HG03064 (cell line): ENCODE measurements around the gene CENPE.
"Not testable (repeated sequence)": the region's sequence is repeated elsewhere in the genome, so short reads cannot be mapped to it uniquely, and the experiment has no call there.

ENCODE experiments used
- ATAC-seq: cut with Tn5 transposase; IDR thresholded peaks from one replicate; pipeline ENCODE4 v1.9.1; 2021; ENCODE audit warnings: low read depth; ENCODE audit not compliant: unreplicated experiment

CENPE gene

DNA sequence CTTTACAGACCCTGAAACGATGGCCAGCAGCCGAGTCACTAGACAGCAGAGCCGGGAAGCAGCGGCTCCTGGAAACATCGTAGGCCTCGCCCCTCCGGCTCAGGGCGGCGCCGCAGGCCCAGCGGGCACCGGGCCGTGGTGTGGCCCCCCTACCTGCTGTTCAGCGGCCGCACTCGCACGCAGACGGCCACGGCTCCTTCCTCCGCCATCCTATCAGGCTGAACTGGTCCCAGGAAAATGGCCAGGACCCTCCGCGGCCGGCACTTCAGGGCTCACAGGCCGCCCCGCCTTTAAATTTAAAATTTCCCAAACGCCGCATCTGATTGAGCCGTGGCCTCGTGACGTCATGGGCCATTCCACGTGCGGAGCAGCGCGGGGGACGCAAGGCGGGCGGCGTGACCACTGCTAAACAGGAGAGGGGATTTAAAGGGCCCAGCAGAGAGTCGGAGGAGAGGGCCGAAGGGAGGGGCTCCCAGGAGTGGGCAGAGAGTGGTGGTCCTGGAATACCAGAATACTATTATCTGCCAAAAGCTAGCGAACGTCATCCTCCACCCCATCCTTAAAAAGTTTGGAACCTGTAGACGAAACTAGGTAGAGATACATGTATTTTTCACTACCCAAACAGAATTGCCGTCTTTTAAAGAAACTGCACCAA is at the start of gene CENPE:
Gene CENPE (minus strand): TSS at position 233 of the 655 bp plus-strand sequence. CDS start 24 bp downstream, at position 209.
- peak; percentile 92 for ATAC-seq

- no peak for ATAC-seq
These were observed 46.1 kb upstream of the CENPE start for GRCh38 chr4:103244251-103244650.

- not testable (repeated sequence) for ATAC-seq
These were observed 32.8 kb upstream of the CENPE start for GRCh38 chr4:103230938-103231337.

GRCh38 chr4:103223556-103223955 is 25.4 kb upstream of the CENPE start:
- not testable (repeated sequence) for ATAC-seq

GRCh38 chr4:103207673-103208072 is 9.5 kb upstream of the CENPE start:
- ATAC-seq = no peak

- ATAC-seq = no peak
These were observed 6.0 kb upstream of the CENPE start for GRCh38 chr4:103204111-103204510.

- ATAC-seq = no peak
These were observed 3.6 kb upstream of the CENPE start for GRCh38 chr4:103201724-103202123.

GRCh38 chr4:103201253-103201652 is 3.1 kb upstream of the CENPE start:
- ATAC-seq = no peak

DNA sequence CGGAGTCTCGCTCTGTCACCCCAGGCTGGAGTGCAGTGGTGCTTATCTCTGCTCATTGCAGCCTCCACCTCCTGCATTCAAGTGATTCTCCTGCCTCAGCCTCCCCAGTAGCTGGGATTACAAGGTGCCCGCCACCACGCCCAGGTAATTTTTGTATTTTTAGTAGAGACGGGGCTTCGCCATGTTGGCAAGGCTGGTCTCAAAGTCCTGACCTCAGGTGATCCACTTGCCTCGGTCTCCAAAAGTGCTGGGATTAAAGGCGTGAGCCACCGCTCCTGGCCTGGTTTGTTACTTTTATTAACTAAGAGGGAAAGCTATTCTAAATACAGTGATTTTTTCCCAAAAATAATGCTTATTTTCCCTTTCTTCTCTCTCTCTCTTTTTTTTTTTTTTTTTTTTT is 866 bp upstream of the CENPE start:
- ATAC-seq = no peak

DNA sequence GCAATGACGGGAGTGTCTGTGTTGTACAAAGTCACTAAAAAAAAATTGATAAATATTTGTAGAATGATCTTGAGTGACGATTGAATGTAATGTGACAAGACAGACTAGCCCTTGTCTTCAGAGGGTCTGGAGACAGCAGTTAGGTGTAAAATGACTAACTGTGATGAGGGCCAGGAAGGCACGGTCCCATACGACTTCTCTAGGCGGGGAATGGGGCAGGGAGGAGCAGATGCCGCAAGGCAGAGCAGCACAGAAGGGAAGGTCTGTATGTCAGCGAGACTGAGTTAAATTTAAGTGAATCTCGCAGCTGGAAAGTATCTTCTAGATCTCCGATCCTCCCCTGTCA is 405 bp downstream of the CENPE start:
- ATAC-seq = peak; percentile 41

- ATAC-seq = no peak
These were observed 4.7 kb downstream of the CENPE start for GRCh38 chr4:103193457-103193856.

- ATAC-seq = no peak
These were observed 27.1 kb downstream of the CENPE start for GRCh38 chr4:103171006-103171405.

- ATAC-seq = not testable (repeated sequence)
These were observed 28.4 kb downstream of the CENPE start for GRCh38 chr4:103169750-103170149.

GRCh38 chr4:103168993-103169392 is 29.1 kb downstream of the CENPE start:
- no peak for ATAC-seq

DNA sequence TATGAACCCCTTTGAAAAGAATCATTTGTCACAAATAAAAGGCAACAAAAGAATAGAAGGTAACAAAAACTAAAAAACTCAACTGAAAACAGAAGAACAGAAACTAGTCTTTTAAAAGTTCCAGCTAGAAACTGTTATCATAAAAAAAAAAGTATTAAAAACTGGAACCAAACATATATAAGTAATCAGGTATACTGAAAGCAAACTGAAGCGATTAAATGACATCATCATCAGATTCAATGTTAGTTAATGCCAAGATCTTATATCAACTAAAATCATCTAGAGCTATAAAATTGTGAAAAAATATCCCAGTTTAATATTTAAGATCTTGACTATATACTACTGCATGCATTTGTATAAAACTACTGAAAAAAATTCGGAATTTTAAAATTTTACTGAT is 36.0 kb downstream of the CENPE start:
- ATAC-seq = no peak

- ATAC-seq = no peak
These were observed 39.4 kb downstream of the CENPE start for GRCh38 chr4:103158760-103159159.

GRCh38 chr4:103156106-103156505 is 42.0 kb downstream of the CENPE start:
- ATAC-seq = no peak

GRCh38 chr4:103152381-103152780 is 45.8 kb downstream of the CENPE start:
- no peak for ATAC-seq

DNA sequence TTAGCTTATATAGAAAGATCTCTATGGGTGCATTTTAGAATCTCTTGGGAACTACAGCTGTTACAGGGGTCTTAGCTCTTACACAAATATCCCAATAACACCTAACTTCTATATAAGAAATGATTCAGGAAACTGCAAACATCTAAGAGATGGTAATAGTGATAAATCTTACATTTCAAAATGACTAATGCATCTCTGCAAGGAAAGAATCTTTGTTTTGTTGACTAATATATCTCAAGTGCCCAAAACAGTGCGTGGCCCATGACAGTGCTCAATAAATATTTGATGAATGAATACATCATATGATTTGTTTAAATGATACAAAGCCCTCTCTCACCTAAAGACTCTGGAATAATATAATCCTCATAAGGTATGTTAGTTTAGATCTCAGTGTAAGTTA is 47.5 kb downstream of the CENPE start:
- ATAC-seq = no peak

GRCh38 chr4:103144926-103145325 is 53.2 kb downstream of the CENPE start:
- no peak for ATAC-seq

DNA sequence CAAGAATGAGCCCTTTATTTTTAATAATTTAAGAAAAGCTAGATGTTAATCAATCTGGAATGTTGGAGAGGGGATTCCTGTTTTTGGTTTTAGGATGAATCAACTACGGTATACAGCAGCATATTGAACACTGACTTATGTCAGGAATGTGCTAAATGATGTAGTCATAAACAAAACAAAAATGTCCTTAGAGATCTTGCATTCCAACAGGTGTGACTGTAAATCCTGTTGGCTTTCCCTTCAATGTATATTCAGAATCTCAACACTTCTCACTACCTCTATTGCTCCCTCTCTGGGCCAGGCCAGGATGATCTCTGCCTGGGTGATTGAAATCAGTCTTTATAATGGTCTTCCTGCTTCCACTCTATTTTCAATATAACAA is 60.7 kb downstream of the CENPE start:
- ATAC-seq = no peak

- ATAC-seq = no peak
These were observed 61.3 kb downstream of the CENPE start for GRCh38 chr4:103136671-103137445.
